NCI-H82 treated with DMSO at 0.1 percent for 48 hours (cell line): ENCODE results near the gene MLC1.

Experiments used
- DNase-seq: peaks from one replicate; lab custom pipeline; 2025; ENCODE audit not compliant: unreplicated experiment; lab: John Stamatoyannopoulos, UW

MLC1 gene

DNA sequence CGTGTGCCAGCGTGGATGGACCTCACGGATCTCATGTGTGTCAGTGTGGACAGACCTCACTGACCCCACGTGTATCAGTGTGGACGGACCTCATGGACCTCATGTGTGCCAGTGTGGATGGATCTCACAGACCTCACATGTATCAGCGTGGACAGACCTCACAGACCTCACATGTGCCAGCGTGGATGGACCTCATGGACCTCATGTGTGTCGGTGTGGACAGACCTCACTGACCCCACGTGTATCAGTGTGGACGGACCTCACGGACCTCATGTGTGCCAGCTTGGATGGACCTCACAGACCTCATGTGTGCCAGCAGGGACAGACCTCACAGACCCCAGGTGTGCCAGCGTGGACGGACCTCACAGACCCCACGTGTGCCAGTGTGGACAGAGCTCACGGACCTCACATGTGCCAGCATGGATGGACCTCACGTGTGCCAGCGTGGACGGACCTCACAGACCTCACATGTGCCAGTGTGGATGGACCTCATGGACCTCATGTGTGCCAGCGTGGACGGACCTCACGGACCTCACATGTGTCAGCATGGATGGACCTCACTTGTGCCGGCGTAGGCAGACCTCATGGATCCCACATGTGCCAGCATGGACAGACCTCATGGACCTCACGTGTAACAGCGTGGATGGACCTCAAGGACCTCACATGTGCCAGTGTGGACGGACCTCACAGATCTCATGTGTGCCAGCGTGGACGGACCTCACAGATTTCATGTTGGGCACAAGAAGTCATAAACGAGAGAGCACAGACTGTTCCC is 45.4 kb downstream of the MLC1 start:
- DNase-seq = no peak

GRCh38 chr22:50035976-50036724 is 49.1 kb downstream of the MLC1 start:
- no peak for DNase-seq

- no peak for DNase-seq
These were observed 49.9 kb downstream of the MLC1 start for GRCh38 chr22:50035131-50035881.

- no peak for DNase-seq
These were observed 50.8 kb downstream of the MLC1 start for GRCh38 chr22:50034126-50035081.

GRCh38 chr22:50032941-50033601 is 52.2 kb downstream of the MLC1 start:
- DNase-seq = no peak

DNA sequence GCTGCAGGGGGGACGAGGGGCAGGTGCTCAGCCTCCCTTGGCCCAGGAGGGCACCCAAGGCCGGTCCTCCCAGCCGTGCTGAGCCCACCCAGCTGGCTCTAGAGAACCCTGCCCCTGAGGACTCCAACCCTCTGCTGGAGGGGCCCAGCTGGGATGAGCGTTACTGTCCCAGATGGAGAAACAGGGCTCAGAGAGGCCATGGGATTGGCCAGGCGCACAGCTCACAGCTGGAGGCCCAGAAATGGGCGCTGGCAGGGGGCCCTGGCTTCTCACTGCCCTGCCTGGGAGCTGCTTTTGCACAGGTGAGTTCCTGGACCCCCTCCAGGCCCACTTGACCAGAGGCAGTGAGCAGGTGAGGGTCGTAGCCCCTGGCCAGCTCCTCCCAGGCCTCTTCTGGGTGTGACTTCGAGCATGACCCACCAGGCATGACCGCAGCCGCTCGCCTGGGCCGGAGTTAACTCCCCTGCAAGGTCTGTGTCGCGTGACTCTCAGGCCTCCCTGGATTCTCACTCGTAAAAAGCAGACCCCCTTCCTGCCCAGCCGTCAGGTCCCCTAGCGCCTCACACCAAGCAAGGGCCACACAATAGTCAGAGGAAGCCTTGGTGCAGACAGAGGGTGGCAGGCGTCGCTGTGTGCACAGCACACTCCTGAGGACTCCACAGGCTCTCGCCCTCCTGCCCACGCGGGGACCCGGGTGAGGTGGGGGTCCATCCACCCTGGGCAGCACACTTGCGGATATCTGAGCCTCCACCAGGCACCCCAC is 52.9 kb downstream of the MLC1 start:
- no peak for DNase-seq

DNA sequence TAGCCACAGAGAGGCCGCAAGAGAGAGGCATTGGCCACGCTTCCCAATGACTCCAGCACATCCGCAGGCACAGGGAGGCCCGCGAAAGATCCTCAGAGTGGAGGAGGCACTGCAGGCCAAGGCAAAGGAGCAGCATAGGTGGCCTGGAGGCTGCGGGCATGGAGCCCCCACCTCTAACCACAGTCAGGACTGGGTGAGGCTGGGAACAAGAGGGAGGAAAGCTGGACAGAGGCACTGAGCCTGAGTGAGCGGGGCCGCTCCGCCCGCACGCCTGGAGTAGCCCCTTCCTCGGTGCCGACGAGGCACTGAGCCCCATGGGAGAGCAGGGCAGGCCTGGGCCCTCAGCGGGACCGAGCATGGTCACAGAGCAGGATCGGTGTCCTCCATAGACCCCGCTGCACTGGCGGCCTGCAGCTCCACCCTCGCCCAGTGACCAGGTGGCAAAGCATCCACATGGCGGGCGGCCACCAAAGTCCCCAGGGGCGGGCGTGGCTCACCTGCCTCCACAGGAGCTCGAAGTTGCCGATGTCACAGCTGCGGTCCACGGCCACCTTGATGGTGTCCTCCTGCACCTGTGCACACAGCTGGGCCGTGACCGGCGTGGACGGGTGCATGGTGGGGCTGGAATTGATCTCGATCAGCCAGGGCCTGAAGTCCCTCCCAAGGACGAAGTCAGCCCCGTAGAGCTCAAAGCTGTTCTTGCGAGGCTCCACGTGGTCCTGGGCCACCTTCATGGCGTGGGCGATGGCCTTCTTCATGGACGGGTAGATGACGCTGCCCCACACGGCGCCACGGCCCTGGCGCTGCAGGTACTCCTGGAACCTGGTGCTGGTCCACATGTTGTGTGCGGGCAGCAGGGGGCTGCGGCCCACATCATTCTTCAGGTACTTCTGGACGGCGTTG is 53.8 kb downstream of the MLC1 start:
- no peak for DNase-seq

DNA sequence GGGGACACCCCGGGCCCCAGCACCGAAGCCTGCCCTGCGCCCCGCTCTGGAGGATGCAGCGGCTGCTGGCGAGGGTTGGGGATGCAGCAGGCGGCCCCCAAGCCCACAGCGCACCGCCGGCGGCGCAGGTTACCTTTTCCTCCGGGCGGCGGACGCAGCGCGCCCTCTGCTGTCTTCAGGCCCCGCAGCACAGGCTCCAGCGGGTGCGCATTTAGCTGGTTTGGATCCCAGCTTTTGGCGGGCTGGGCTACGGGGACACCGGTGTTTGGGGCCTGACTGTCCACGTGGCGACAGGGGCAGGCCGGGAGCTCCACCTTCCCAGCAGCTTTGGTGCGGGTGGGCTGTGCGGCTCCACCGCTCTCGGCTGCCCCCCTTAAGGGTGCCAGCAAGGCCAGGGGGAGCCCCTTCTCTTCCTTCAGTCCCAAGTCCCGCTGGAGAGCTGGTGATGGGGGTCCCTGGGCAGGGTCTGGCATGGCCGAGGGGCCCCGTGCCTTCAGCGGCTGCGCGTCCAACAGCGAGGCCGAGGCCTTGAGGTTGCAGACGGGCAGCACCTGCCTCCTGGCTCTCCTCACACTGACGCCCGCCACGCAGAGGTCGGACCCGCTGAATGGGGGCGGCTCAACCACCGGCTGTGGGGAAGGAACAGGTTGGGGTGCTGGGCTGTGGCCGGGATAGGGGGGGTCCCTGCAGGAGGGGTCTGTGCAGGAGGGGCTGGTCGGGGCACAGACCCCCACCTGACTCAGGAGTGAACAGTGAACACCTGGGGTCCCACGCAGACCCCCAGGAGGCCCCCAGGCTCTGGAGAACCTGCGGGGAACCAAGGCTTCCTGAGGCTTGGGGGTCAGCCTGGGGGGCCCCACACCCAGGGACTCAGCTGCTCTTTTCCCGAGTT is 54.7 kb downstream of the MLC1 start:
- no peak for DNase-seq

DNA sequence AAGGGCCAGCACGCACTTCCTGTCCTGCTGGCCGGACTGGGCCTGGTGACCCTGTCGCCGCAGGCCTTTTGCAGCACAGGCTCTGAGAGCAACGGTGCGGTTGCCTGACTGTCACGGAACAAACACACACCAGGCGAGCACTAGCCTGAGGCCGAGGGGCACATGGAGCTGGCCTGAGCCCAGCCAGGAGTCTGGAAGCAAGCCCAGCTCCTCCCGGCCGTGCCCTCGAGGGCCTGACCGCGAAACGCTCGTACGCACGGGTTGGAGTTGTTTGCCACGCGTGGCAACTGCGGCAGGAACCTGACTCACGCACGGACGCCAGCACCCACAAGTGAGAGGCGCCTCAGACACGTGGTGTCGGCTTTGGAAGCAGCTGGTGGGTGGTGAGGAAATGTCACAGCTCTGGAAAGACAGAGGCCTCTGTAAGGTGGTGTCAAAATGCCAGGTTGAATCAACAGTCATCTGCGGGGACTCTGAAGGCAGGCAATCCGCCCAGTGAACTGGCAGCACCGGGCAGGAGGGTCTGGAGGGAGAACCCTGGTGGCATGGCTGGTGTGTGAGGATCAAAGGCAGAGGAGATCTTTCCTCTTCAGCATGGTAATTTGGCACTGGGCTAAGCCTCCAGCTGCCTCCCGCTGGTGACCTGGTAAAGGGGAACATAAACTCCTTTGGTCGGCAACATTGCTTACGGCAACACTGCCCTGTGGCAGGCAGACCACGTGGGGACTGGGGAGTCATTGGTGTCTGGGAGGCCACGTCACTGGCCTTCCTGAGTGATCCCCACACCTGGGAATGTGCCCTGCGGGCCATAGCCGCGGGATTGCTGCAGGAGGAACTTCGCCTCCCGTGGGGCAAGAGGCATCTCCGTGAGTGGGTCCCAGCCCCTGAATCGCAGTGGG is 57.3 kb downstream of the MLC1 start:
- DNase-seq = no peak

DNA sequence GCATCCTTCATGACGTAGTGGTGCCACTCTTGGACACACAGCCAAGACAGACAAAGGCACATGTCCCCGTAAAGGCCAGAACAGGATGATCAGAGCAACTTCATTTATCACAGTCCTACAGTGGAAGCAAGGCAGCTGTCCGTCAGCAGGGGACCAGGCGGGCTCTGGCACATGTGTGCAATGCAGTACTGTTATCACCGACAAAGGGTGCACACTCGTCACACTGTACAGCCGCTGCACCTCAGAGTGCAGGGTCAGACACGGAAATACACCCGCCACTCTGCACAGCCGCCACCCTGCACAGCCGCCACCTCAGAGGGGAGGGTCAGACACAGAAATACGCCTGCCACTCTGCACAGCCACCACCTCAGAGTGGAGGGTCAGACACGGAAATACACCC is 59.2 kb downstream of the MLC1 start:
- DNase-seq = no peak

- DNase-seq = no peak
These were observed 62.9 kb downstream of the MLC1 start for GRCh38 chr22:50022171-50022819.

DNA sequence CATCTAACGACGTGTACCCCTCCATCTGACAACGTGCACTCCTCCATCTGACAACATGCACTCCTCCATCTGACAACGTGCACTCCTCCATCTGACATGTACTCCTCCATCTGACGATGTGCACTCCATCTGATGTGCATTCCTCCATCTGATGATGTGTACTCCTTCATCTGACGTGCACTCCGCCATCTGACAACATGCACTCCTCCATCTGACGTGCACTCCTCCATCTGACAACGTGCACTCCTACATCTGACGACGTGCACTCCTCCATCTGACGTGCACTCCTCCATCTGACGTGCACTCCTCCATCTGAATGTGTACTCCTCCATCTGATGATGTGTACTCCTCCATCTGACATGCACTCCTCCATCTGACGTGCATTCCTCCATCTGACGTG is 64.6 kb downstream of the MLC1 start:
- DNase-seq = no peak

DNA sequence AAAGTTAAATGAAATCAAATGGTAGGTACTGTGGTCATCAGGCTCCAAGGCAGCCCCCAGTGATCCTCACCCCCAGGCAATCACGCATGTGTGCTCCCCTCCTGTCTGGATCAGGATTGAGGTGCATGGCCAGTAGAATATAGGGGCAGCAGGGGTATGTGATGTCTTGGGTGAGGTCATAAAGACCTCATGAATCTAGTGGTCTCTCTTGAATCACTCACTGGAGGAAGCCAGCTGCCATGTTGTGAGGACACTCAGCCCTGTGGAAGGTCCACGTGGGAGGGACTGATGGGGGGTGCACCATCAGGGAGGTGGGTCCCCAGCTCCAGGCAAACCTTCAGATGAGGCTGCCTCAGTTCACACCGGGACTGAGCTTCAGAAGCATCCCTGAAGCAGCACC is 65.9 kb downstream of the MLC1 start:
- DNase-seq = no peak

DNA sequence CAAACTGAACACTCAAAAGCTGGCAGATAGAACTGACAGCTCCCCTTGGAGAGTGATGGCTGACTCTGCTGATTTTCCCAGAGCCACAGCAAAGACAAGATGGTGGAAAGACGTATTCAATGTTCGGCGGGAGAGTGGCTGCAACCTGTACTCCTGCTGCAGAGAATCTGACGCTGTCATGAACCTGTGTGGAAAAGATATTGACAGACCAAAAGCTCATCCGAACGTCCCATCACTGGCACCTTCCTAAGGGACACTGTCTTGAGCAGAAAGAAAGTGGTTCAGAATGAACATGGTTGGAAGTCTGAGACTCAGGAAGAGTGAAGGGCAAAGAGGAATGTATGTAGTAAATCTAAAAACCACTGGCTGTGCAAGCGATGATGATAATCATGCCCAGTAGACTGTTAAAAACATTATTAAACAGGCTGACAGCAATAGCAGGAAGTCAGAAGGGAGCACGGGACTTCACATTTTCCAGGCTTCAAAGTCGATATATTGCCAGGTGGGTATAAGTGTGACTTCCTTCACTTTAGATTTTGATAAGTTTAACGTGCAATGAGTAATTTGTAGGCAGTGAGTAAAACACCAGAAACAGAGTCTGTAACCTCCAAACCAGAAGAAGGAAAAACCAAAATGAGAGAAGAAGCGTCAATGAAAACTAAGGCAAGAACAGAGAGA is 66.5 kb downstream of the MLC1 start:
- no peak for DNase-seq

DNA sequence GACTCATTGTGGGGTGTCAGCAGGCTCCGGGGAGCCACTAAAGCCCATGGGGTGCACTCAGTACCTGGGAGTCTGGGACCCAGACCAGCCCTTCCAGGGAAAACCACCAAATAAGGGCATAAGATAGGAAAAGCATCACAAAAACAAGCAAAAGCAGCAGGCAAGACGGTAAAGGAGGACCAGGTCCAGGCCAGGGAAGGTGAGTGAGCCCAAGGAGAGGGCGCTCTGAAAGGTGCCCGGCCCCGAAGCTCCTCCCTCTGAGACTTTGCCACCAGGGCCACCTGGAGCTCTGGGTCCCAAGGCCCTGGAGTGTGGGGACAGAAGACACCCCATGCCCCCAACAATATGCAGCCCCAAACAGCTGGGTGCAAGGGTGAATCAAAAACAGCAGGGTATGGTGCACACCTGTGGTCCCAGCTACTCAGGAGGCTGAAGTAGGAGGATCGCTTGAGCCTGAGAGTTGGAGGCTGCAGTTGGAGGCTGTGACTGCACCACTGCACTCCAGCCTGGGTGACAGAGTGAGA is 67.5 kb downstream of the MLC1 start:
- no peak for DNase-seq
